ENCODE results near the gene NME2.

Gene NME2

DNA sequence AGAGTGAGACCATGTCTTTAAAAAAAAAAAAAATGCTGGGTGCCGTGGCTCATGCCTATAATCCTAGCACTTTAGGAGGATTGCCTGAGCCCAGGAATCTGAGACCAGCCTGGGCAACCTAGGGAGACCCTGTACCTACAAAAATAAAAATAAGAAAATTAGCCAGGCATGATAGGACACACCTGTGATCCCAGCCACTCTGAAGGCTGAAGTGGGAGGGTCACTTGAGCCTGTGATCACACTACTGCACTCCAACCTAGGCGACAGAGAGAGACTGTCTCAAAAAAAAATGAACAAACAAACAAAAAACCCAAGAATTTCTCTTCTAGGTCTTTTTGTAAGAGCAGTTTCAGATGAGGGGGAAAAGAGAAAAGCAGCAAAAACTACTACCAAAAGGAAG lies 34.6 kb downstream of the NME2 start:
- DNase-seq (ENCODE audit: low read depth in 2 of 2) = no peak

DNA sequence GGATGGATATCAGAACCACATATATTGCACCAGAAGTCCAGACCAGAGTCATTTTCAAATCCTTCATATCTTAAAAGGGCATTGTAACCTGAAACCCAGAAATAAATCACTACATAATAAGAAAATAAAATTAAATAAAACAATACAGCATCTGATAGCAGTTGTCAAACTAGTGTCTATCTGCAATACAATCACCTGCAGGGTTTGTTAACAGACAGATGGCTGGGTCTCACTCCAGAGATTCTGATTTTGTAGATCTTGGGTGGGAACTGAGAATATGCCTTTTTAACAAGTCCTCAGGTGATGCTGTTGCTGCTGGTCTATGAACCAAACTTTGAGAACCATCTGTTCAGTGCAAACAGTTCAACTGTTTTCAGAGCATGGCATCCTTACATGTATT lies 37.6 kb downstream of the NME2 start:
- no peak for DNase-seq (ENCODE audit: low read depth in 2 of 2)

DNA sequence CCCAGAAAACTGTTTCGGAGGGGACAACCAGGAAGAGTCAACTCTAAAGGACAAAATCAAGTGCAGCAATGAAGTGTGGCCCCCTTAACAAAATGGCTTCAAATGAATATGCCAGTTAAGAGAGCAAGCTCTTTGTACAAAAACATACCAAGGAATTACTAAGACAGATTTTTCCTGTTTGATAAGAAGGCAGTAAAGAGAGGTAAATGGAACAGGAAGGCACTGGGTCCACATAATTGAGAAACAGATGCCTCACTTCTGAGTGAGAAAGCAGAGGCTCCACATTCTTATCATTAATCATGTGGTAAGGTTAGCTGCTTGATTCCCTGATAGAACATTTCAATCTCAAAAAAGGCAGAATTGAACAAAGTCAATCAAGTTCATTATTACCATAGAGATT lies 48.7 kb downstream of the NME2 start:
- DNase-seq (ENCODE audit: low read depth in 2 of 2) = no peak

DNA sequence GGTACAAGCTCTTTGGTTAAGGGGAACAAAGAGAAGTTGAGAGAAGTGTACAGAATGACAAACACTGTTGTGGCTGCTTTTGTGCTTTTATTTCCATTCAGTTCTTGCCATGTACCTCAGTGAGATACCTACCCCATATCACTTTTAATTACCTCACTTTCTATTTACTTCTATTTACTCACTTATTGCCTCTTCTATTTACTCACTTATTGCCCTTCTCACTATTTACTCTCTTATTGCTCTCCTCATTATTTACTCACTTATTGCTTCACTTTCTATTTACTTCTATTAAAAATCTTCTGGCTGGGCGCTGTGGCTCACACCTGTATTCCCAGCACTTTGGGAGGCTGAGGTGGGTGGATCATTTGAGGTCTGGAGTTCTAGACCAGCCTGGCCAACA lies 51.7 kb downstream of the NME2 start:
- no peak for DNase-seq (ENCODE audit: low read depth in 2 of 2)

DNA sequence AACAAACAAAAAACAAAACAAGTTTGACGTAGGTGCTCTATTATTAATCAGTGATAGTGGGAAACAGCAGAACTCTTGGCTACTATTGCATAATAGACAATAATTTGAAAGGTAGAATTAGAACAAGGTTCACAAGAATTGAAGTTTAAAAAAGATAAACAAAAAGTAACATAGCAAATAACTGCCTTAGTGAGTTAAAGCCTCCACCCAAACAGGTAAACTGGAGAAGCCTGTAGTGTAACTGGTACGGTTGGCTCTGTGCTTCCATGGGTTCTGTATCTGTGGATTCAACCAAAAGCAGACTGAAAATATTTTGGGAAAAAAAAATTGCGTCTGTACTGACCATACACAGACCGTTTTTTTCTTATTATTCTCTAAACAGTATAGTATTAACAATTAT lies 55.1 kb downstream of the NME2 start:
- no peak for DNase-seq (ENCODE audit: low read depth in 2 of 2)
